RKO (cell line): Measurements from ENCODE around the gene PGA5.
"Not testable (repeated sequence)": the region's sequence is repeated elsewhere in the genome, so short reads cannot be mapped to it uniquely, and the experiment has no call there.

Source experiments
- DNase-seq: peaks from one replicate; pipeline ENCODE4 v3.0.0-alpha.2; 2016; ENCODE audit warnings: low spot score

The PGA5 gene

DNA sequence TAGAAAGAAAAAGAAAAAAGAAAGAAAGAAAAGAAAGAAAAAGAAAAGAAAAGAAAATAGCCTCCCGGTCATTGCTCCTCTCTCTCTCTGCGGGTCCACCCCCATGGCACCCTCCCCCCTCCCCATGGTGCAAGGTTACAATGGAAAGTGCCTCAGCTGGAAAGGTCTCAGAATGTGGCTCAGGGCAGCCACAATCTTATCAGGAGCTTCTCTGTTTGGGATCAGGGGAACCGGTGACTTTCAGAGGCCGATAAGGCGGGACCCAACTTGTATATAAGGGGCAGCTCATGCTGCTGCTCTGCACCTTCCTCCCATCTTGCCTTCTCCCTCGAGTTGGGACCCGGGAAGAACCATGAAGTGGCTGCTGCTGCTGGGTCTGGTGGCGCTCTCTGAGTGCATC, at the start of gene PGA5:
Gene PGA5, plus strand, starts transcription at position 301 of the 400 bp plus-strand sequence. Its CDS starts 52 bp downstream, at position 353.
- DNase-seq: not testable (repeated sequence)

GRCh38 chr11:61193596-61193995, 47.4 kb upstream of the PGA5 start:
- no peak for DNase-seq

DNA sequence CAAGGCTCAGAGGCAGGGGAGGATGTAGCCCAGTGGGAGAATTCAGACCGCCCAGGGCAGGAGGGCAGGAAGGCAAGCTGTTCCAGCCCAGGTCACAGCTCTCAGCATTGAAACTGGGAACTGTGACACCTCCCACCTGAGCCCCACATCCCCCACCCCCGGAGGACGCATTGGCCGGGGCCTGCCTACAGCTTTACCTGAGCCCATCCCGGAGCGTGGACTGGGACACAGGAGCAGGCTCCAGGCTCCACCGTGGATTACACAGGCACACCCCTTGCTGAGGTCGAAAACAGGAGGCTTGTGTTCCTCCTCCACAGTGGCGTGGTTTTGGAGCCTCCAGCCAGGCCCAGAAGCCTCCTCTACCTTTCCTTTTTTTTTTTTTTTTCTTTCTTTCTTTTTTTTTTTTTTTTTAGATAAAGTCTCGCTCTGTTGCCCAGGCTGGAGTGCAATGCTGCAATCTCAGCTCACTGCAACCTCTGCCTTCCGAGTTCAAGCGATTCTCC, 46.8 kb upstream of the PGA5 start:
- no peak for DNase-seq

DNA sequence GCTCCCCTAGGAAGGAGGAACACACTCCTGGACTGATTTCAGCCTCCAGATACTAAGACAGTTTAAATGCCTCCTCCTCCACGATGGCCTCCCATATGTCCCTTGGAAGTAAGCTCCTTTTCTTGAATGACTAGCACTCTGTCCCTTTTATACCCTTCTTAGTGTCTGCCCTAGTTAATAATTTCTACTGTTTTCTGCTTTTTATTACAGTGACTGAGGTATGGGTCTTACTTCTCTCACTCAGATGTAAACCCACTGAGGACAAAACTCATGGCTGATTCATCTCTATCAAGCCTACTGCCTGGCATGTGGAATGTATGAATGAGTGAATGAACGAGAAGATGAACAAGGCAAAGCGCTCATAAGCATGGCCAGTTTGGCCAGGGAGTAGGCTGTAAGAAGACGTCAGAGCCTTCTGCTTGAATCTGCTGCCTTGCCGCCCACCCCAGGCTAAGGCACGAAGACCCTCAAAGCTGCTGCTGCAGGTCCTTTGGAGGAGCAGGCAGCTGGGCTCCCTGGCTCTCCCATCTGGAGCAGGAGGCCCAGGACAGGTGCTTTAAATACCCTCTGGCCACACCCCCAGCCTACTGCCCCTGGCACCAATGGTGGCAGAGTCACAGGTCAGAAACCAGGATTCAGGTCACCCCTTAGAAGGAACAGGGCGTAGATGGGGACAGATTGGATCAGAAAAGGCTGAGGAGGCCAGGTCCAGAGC, 45.8 kb upstream of the PGA5 start:
- DNase-seq: no peak

DNA sequence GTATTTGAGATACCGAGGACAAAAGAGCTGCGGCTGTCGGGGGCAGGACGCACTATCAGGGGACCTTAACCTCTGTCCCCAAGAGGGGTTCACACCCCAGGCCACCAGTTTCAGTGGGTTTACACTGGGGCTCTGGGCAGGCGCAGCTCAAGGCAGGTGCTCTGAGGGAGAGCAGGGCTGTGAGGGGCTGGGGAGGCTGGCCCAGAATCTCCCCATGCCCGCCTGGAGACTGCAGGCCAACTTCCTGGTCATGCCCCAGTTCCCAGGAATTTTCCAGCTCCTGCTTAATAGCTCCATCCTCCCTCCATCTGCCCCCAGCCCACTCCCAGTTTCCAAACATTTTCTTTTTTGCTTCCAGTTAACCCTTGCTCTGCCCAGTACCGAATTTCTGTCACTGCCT, 45.3 kb upstream of the PGA5 start:
- DNase-seq: no peak

- DNase-seq: no peak
Measured at GRCh38 chr11:61198361-61198760, 42.6 kb upstream of the PGA5 start.

DNA sequence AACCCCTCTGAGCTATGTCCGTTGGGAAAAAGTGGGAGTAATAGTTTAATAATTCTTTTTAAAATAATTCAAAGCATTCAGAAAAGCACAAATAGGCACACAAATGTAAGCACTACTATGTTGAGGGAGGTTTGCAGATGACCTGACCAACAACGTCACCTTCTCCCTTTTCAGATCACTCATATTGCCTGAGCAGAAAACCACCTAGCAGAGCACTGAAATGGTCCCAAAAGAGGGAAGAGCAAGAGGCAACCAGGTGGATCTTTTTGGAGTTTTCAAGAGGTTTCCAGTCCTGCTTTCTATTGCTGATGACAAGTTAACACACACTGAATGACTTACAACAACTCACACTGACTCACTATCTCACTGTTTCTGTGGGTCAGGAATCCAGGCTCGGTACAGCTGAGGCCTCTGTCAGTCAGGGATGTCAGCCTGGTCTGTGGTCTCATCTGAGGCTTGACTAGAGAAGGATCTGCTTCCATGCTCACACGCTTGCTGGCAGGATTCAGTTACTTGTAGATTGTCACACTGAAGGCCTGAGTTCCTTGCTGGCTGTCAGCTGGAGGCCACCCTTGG, 41.9 kb upstream of the PGA5 start:
- DNase-seq: peak; percentile 26

GRCh38 chr11:61201476-61201875, 39.5 kb upstream of the PGA5 start:
- no peak for DNase-seq

- not testable (repeated sequence) for DNase-seq
Measured at GRCh38 chr11:61202950-61203746, 37.8 kb upstream of the PGA5 start, which contains the start of gene PGA3. Gene PGA3, plus strand, starts transcription at chr11:61203515. Its CDS starts 50 bp downstream, at chr11:61203565.

GRCh38 chr11:61203873-61204272, 37.1 kb upstream of the PGA5 start:
- DNase-seq: not testable (repeated sequence)

DNA sequence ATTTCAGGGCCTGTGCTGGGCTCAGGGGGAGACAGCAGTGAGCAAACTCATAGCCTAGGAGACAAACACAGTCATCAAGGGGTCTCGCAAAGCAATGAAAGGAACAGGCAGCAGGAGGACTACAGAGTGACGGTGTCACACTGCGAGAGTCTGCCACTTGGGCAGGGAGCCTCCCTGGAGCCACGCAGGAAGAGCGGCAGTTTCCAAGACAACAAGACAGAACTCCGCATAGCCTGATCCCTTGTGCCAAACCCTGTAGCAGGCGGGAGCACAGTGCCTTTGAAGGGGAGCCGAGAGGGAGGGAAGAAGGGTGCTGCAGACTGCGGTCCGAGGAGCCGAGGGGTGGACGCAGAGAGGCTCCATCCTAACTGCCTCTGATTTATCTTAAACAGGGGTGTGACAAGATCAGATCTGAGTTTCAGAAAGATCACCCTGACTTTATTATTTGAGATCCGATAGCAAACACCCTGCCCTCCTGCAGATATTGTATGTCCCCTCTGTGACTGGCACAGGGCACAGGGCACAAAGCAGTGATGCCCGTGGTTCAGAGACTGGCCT, 36.4 kb upstream of the PGA5 start:
- not testable (repeated sequence) for DNase-seq

DNA sequence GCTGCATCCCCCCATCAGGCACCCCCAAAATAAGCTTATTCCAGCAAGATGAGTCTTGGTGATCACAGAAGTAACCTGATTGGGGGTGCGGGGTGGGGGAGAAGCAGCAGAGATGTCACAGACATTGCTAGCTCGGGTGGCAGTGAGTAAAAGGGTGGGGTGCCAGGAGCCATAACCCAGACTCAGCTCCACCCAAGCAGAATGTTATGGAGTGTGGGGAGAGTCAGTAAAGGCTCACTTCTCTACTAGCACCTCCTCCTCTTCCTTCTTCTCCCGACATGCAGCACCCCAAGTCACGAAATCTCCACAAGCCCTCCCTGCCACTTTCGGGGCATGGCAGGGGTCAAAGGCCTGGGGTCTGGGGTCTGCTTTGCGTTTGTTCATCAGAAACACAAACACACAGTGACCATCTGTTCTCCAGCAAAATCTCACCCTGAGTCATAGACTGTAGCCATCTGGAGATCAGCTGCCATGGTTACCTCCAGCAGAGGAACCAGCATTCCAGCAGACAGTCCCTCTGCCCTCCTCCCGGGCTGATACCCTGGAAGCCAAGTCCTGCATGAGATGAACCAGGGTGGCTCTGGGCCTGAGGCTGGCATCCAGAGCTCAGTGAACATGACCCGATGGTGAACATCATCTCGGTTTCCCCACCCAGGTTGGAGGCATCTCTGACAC, 33.2 kb upstream of the PGA5 start:
- DNase-seq: not testable (repeated sequence)

DNA sequence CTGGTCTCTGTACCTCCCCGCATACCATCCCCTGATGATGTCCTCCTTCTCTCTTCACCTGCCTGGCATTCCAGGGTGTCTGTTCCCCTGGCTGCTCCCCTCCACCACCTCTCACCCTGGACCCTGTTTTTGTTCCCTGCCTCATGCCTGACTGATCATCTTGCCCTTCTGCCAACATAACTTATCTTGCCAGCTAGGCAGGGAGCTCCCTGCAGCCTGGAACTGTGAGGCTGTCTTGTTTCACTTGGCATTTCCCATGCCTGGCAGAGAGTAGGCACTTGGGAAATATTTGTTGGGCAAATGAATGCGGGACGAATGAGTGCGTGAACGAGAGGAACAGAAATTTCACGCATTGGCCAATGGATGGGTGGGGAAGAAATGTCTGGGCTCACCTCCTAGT, 30.3 kb upstream of the PGA5 start:
- DNase-seq: not testable (repeated sequence)

GRCh38 chr11:61211327-61211952, 29.5 kb upstream of the PGA5 start:
- not testable (repeated sequence) for DNase-seq

GRCh38 chr11:61212202-61212601, 28.8 kb upstream of the PGA5 start:
- DNase-seq: not testable (repeated sequence)

DNA sequence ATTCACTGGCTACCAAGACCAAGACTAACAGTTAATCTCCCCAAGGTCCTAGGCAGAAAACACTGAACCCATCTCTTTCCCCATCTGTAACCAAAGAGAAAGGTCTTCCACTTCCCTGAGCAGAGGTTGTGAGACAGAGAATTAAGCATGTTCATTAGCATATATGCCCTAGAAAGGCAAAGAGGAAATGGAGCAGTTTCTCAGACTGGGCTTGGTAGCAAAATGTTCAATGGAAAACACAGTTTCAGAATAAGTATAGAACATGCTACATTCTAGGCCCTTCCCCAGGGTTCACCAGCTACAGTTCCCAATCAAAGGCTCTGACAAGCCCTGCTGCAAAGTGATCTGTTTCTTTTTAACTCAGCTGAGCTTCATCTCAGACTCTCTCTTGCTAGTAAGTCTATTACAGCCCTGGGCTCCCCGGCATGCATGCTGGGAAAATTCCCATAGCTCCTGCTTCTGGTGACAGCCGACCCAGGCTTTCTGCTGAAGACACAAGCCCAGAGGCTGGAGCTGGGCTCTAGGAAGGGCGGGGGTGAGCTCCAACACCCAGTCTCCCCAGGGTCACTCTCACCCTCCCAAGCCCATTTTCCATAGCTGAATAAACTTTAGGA, 27.2 kb upstream of the PGA5 start:
- DNase-seq: not testable (repeated sequence)

DNA sequence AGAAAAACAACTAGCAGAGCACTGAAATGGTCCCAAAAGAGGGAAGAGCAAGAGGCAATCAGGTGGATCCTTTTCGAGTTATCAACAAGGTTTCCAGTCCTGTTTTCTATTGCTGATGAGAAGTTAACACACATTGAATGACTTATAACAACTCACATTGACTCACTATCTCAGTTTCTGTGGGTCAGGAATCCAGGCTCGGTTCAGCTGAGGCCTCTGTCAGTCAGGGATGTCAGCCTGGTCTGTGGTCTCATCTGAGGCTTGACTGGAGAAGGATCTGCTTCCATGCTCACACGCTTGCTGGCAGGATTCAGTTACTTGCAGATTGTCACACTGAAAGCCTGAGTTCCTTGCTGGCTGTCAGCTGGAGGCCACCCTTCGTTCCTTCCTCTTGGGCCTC, 22.7 kb upstream of the PGA5 start:
- not testable (repeated sequence) for DNase-seq

DNA sequence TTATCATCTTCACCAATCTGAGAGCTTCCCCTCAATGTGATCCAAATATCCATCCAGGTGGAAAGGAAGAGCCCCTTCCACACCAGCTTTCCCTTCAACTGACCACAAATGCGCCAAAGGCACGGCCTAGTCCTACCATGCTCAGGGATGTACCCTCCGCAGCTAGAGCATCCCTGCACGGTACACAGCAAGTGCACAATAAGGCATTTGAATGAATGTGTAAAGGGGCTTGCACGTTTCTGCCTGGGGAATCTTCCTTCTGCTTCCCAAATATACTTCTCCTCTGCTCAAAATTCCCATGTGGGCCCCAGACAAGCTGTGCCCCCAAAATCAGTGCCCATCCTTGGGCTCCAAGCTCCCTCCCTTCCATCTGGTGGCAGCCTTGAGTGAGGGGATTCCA, 22.0 kb upstream of the PGA5 start:
- not testable (repeated sequence) for DNase-seq

- not testable (repeated sequence) for DNase-seq
Measured at GRCh38 chr11:61222047-61222446, 18.9 kb upstream of the PGA5 start, which contains the start of gene PGA4. Gene PGA4, plus strand, starts transcription at chr11:61222347. Its CDS starts 54 bp downstream, at chr11:61222401.

- not testable (repeated sequence) for DNase-seq
Measured at GRCh38 chr11:61222692-61223091, 18.3 kb upstream of the PGA5 start.
